K562 (cell line): Measurements from ENCODE around the gene ASCL3. TPM values are rescaled to one million over a fixed set of nuclear protein-coding genes. Genes with fewer than 3 reads are reported as not detected.

Source experiments
- E2F8 ChIP-seq: fragments of 450-650 bp; IDR thresholded peaks from 2 replicates; pipeline ENCODE4 v1.7.1; 2018; ENCODE audit warnings: mild to moderate bottlenecking, low read depth; ENCODE audit not compliant: partially characterized antibody
- HDAC8 ChIP-seq: fragments of 450-650 bp; IDR thresholded peaks from 2 replicates; pipeline ENCODE4 v1.6.1; 2016; ENCODE audit warnings: mild to moderate bottlenecking, missing genetic modification characterization, moderate library complexity, missing compliant biosample characterization
- KLF1 ChIP-seq: fragments of 450-650 bp; IDR thresholded peaks from 2 replicates; pipeline ENCODE4 v1.6.1; 2016; ENCODE audit warnings: missing genetic modification characterization, missing compliant biosample characterization
- PHB ChIP-seq: fragments of 250-450 bp; sonication (Bioruptor Pico); IDR thresholded peaks from 2 replicates; pipeline ENCODE4 v1.5.0; 2021
- THRB ChIP-seq: fragments of 450-650 bp; formaldehyde crosslinking; conservative IDR thresholded peaks from 2 replicates; pipeline ENCODE4 v1.4.0; 2022; ENCODE audit warnings: mild to moderate bottlenecking, missing genetic modification characterization
- ZNF277 ChIP-seq: fragments of 250-450 bp; sonication (Bioruptor Pico); IDR thresholded peaks from 2 replicates; pipeline ENCODE4 v1.8.0; 2022; ENCODE audit warnings: inconsistent platforms, mild to moderate bottlenecking, moderate library complexity, borderline replicate concordance
- ZNF561 ChIP-seq: fragments of 450-650 bp; formaldehyde crosslinking; conservative IDR thresholded peaks from 2 replicates; pipeline ENCODE4 v1.4.0; 2020; ENCODE audit warnings: mild to moderate bottlenecking, moderate library complexity
- polyA plus RNA-seq, 8 experiments: library from polyadenylated mRNA; depleted of rRNA in 4 of 8; stranded (reverse) in 5 of 8; unstranded in 3 of 8; fragments of >200 nt; fragmentation: Nextera tagmentation in 2 of 8; fragmentation: Illumina TruSeq in 1 of 8; extraction: Ambion mirVana in 2 of 8; extraction: Trizol in 1 of 8; gene quantifications; 2 replicates each; pipeline versions ENCODE4 v1.2.1 to v1.2.3, GENCODE V29; 2011 to 2014; ENCODE audit warnings: inconsistent platforms in 1 of 8, missing spikeins in 1 of 8
- total RNA-seq, 7 experiments: library from RNA; depleted of rRNA in 6 of 7; stranded (reverse); fragments of >200 nt in 6 of 7; fragmentation: Illumina TruSeq in 2 of 7; extraction: Trizol in 2 of 7; gene quantifications; 2 replicates each; pipeline versions ENCODE4 v1.2.1 to v1.2.3, GENCODE V29; 2011 to 2021; ENCODE audit warnings: low replicate concordance in 1 of 7

Gene ASCL3
- total and polyA plus RNA-seq, 9 of the 15 experiments (the other 6 are each of a cell fraction or from before 2014, with no cell fraction given) = not detected

GRCh38 chr11:8985462-8985861 is 42.6 kb upstream of the ASCL3 start (continued):
- TF ChIP-seq E2F8 = no peak
- no peak for TF ChIP-seq KLF1 (tag)
- TF ChIP-seq PHB (CRISPR knock-in tag) = no peak
- no peak for TF ChIP-seq ZNF277 (CRISPR knock-in tag)
- no peak for TF ChIP-seq THRB (CRISPR knock-in tag)
- no peak for TF ChIP-seq HDAC8 (tag)
- TF ChIP-seq ZNF561 (CRISPR knock-in tag) = no peak
- TF ChIP-seq, all 486 proteins: peak for 0
